NCI-H446 (cell line): ENCODE measurements around the gene RTN3.
"Not testable (repeated sequence)": the region's sequence is repeated elsewhere in the genome, so short reads cannot be mapped to it uniquely, and the experiment has no call there.

Experiments used
- DNase-seq, 2 experiments: peaks; one replicate each; lab custom pipeline; 2025; lab: John Stamatoyannopoulos, UW

Gene RTN3

GRCh38 chr11:63681321-63682065 lies at the start of gene RTN3:
RTN3 (plus strand) TSS chr11:63681500; CDS start chr11:63681637, 137 bp downstream.
- peak; percentile 94 to 99 for DNase-seq

GRCh38 chr11:63635762-63636465 lies 45.4 kb upstream of the RTN3 start:
- peak; percentile 31 to 66 for DNase-seq

- DNase-seq = not testable (repeated sequence)
These were observed 42.9 kb upstream of the RTN3 start for GRCh38 chr11:63638436-63638835.

GRCh38 chr11:63639199-63639832 lies 42.0 kb upstream of the RTN3 start:
- no peak for DNase-seq

- DNase-seq = no peak
These were observed 39.6 kb upstream of the RTN3 start for GRCh38 chr11:63641727-63642126.

GRCh38 chr11:63643205-63643604 lies 38.1 kb upstream of the RTN3 start:
- no peak for DNase-seq

- DNase-seq = no peak
These were observed 28.6 kb upstream of the RTN3 start for GRCh38 chr11:63652671-63653070.

GRCh38 chr11:63660972-63661371 lies 20.3 kb upstream of the RTN3 start:
- no peak for DNase-seq

- no peak for DNase-seq
These were observed 17.5 kb upstream of the RTN3 start for GRCh38 chr11:63663809-63664208.

GRCh38 chr11:63666874-63667273 lies 14.4 kb upstream of the RTN3 start:
- DNase-seq = no peak

- no peak for DNase-seq
These were observed 13.1 kb upstream of the RTN3 start for GRCh38 chr11:63667995-63668795.

- DNase-seq = no peak
These were observed 11.2 kb upstream of the RTN3 start for GRCh38 chr11:63670096-63670432.

- DNase-seq = peak in 1 of 2 experiments; percentile 47
These were observed 10.6 kb upstream of the RTN3 start for GRCh38 chr11:63670433-63671321.

- DNase-seq = peak; percentile 95 to 97
These were observed 9.8 kb upstream of the RTN3 start, which contains the start of gene ATL3 for GRCh38 chr11:63671322-63672155. ATL3 (minus strand) TSS chr11:63671376; CDS start chr11:63671335, 41 bp downstream.

GRCh38 chr11:63672156-63672463 lies 9.2 kb upstream of the RTN3 start:
- no peak for DNase-seq

GRCh38 chr11:63672936-63673539 lies 8.3 kb upstream of the RTN3 start:
- DNase-seq = no peak

GRCh38 chr11:63673579-63673978 lies 7.7 kb upstream of the RTN3 start:
- DNase-seq = no peak

GRCh38 chr11:63680834-63681320 lies 423 bp upstream of the RTN3 start:
- no peak for DNase-seq
